Adipose tissue (tissue), 3 donors: ENCODE data around the gene TNIK. TPM values are rescaled to one million over a fixed set of nuclear protein-coding genes. Genes with fewer than 3 reads are reported as not detected.

ENCODE experiments used
- H3K27ac ChIP-seq: one replicate; pipeline ENCODE4 v1.5.1; 2013; ENCODE audit warnings: low read depth, low read length
- WGBS, 3 donors: extraction: QIAGEN DNeasy Blood & Tissue Kit; methylation state at CpG; one replicate each; pipeline ENCODE4 v1.1.7; 2013; 5-methylcytosine and 5-hydroxymethylcytosine counted together
- polyA plus RNA-seq, 3 donors: library from polyadenylated mRNA; stranded (reverse); fragments of 200-250 nt; gene quantifications; one replicate each; pipeline ENCODE4 v1.2.3, GENCODE V29; 2013
- donor health status: healthy with polysubstance abuse.
- donor health status: Bipolar disorder and iron deficiency.
- donor health status: healthy.

TNIK gene
- polyA plus RNA-seq, 3 donors: 0.91 to 6.6 (median 1.5) TPM

DNA sequence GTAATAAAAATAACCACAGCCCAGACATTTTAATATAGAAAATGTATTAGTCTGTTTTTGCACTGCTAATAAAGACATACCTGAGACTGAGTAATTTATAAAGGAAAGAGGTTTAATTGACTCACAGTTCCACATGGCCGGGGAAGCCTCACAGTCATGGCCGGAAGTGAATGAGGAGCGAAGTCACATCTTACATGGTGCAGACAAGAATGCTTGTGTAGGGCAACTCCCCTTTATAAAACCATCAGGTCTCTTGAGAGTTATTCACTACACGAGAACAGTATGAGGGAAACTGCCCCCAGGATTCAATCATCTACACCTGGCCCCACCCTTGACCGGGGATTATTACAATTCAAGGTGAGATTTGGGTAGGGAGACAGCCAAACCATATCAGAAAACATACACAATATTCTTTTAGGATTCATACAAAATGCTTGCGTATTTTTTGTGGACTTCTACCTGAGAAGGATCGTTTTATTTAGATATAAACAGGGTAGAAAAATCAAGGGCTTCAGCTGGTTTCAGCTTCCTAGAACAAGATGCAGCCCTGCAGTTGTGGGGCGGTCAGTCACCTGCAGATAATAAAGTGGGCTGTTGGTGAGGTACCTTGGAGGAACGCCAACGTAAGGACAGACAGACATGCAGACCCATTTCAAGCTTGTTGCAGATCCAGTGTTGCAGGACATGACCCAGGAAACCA is 101.9 kb downstream of the TNIK start:
- 66 to 83% (median 78%) methylated on average over 10 of the region's 10 CpGs for WGBS, 3 donors
- H3K27ac ChIP-seq: no peak overlapping the region

DNA sequence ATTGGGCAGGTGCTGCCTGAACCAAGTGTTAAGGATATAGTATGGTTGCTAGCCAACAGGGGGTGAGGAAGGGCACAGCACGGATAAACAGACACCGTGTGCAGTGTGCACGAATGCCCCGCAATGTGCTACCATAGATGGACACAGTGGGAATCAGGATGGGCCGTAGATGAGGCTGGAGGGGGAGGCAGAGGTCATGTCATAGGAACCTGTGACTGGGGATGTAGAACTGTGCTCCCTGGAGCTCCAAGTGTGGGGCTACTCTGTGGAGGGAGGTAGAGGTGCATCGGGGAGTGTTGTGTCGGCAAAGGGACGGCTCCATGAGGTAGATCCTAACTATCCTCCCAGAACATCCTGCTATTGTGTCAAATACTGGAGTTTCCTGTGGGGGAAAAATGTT is 102.5 kb downstream of the TNIK start:
- H3K27ac ChIP-seq: no peak overlapping the region
- WGBS, 3 donors: 87 to 93% (median 87%) methylated on average over 8 of the region's 8 CpGs

DNA sequence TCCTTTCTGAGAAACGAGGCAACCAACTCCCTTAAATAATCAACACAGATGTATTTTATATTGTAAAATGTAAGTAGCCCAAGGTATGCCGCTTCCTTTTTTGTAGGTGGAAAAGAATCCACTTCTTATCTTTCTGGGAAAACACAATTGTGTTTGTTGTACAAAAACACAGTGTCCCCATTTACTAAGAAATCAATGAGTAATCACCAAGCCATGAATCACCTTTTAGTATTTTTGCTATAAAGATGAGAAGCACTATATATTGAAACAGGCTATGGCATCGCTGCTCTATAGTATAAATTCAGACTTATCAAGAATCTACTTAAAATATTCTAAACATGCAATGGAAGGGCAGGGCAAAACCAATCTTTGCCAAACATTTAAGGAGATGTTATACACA is 104.0 kb downstream of the TNIK start:
- H3K27ac ChIP-seq: no peak overlapping the region
- 52 to 91% (median 90%) methylated on average over 3 of the region's 3 CpGs for WGBS, 3 donors

DNA sequence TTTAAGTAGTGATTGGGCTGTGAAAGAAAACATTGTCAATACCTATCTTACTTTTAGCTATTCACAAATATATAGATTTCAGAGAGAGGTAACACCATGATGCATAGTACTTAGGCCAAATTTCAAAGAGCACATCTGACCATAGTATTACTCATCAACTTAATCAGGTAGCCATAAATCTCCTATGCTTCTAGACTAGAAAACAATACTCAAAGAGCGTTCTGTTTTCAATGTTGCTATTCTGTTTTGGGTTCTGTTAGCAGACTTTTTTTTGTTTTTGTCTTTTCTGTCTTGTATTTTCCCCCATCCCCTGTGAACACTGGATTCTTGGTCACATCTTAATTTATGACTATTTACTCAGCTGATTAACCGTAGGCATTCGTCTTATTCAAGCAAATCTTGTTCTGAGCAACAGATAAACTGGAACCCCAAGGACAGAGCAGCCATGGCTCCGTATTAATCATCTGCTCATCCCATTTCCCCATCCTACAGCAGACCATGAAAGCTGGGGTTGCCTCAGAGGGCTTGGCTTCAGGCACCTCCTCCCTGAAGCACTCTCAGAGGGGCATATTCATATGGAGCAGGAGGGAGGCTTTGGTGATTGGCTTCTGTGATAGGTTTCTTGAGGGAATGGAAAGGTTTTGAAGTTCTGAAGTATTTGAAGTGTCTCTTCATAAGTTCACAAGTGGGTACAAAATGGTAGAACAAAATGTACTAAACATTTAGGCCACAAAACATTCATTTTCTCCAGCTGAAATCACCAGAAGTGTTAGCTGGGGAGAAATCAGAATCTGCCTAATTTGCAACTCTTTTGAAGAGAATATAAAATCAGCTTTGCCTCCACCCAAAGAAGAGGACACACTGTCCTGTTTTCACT is 105.3 kb downstream of the TNIK start:
- no peak overlapping the region for H3K27ac ChIP-seq

DNA sequence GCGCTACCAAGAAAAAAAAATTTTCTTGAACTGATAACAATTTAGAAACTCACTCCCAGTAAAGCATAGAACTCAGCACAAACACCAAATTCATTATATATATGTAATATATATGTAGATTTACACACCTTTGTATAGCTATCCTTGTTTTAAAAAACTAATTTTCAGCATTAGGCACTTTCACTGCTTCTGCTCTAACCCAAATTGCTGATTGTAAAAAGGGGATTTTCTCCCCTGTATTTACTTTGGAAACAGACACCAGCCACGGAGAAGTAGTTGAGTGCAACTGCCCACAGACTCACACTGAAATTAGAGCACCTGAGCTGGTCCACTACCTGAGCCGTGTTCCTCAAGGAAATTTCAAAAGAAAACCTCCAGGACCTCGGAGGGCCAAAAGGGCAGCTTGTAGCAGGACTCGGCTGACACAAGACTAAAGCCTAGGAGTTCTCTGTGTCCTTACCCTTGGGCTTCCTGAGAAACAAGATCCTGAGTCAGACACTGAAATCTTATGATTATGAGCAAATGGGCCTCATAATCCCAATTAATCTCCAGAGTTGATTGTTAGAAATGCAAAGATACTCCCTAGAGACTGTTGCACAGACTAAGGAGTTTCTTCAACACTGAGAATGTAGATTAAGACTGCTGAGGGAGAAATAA is 106.0 kb downstream of the TNIK start:
- WGBS, 3 donors: 89 to 90% (median 90%) methylated on average over 5 of the region's 5 CpGs
- H3K27ac ChIP-seq: no peak overlapping the region

More for the DNA sequence above, 105.3 kb downstream of the TNIK start:
- 58 to 96% (median 95%) methylated on average over 4 of the region's 4 CpGs for WGBS, 3 donors

DNA sequence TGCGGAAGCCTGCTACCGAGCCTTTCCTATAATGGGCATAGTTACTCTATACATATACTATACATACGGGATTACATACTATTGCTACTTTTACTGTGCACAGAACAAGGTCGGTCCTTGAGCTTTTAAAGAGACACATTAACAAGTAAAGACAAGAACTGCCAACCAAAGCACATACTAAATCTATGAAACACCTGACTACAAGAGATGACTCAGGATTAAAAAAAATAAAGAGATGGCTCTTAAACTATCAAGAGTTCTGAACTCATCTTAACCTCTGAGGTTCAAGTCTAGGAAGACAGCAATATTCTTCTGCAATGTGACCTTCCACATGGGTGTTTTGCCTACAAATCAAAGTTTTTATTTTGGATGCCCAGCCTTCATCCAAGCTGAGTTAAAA is 106.8 kb downstream of the TNIK start:
- WGBS, 3 donors: 86 to 94% (median 88%) methylated on average over 4 of the region's 4 CpGs
- no peak overlapping the region for H3K27ac ChIP-seq

DNA sequence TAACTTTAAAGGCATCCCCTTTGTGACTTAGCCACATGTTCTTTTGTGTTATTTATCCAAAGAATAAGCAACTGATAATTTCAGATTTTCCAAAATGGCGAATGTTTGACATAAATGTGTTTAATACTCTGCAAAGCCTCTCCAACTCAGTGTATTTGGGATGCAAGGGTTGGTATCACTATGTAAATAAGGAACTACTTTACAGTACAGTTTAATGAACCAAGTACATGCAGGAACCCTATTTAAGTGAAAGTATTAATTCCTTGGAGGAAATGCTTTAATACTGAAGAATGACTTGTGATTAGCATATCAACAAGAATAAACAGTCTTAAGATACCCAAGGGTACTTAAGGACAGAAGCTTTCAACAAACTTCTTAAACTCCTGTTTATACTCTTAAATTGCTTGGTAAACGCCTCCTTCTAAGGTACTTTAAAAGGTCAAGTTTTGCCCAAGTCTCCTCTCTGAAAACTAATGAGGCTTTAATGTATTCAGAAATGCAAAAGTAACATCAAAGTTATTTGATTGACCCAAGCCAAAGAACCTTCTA is 107.7 kb downstream of the TNIK start:
- H3K27ac ChIP-seq: no peak overlapping the region
- 38 to 91% (median 90%) methylated on average over 2 of the region's 2 CpGs for WGBS, 3 donors

DNA sequence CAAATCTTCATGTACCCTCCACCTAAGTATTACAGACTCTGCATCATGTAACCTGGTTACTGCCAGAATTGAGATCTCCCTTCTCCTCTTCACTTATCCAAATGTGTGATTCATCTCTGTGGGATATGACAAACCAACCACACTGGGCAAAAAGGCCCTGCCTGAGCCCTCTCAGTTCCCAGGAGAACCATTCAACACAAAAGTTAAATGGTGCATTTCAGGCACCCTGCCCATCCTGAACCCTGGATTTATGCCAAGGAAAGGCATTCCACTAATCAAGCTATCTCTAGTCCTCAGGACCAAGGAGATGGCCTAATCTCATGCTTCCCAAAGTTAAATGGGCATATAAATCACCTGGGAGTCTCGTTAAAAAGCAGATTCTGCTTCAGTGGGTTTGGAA is 108.5 kb downstream of the TNIK start:
- 69 to 72% (median 69%) methylated on average over 1 of the region's 1 CpG for WGBS, 3 donors
- no peak overlapping the region for H3K27ac ChIP-seq

DNA sequence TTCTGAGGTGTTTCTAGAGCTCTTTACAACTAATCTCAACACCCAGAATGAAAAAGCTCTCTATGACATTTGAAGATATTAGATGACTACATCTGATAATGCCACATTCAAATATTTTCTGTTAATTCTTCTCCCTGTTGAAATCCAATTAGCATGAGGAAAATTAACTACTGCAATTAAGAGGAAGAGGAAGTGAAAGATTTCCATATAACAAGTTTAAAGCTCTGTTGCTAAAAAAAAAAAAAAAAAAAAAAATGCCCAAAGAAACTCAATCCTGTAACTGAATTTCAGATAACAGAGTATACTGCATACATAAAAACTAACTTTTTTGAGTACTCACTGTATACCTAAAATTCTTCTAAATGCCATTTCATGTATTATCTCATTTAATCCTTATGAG is 109.8 kb downstream of the TNIK start:
- no peak overlapping the region for H3K27ac ChIP-seq

DNA sequence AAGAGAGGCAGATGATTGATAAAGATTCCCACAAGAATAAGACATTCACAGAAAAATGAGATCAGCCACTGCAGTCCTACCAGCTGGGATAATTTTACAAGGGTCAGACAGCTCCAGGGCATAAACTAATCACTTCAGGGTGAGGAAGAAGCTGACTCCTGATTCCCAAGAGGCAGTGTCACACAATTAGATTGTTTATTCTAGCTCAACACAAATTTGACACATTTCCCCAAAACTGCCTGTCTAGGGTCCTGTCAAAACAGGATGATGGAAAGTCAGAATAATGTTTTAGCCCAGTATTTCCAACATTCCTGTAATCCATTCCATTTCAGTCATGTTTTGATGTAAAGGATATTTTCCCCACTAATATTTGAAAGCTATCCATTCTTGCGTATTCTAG is 110.8 kb downstream of the TNIK start:
- no peak overlapping the region for H3K27ac ChIP-seq
- 99 to 100% (median 100%) methylated on average over 1 of the region's 1 CpG for WGBS, 3 donors

DNA sequence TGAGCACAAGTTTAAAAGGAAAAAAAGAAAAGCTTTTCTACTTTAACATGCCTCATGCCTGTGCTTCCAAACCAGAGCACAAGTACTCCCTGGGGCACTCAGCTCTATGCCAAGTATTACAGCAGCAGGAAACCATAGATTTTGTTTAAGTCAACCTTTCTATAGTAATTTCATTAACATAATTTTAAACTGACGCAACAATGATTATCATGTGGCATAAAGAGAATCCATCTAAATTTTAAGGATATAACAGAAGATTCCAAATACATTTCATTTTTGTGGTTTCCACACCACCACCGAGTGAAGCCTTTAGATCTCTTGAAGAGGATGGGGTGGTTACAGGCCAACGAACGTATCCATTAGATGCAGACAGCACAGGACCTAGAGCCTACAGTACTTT is 112.1 kb downstream of the TNIK start:
- no peak overlapping the region for H3K27ac ChIP-seq
- WGBS, 3 donors: 65 to 85% (median 70%) methylated on average over 4 of the region's 4 CpGs

DNA sequence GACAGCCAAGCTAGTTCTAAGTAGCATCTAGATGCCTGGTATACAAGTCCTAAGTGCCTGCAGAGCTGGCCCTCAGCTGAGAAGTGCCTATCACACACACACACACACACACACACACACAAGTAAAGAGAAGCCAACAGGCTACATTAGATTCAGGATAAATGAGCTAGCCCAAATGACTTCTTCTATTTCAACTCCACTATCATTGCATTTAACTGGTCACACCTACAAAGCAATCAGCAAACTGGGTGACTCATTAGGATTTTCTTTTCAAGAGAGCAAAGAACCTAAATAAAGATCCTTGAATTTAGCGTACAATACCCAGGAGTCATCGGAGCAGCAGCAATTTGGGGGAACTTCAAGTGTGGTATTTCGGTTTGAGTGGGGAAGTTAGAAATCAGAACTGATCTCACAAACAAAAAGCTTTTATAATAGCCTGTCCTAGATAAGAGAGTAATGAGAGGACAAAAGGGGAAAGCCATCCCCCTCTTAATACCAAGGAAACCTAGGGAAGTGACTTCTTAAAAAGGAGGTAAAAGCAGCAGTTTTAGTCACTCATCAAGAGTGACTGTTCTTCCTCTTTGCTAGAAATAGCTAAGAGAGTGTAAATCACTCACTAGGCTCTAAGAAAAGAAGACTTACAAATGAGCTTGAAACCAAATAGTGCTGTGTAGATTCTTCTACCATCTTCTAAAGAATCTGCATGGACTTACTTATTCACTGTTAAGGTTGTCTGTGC is 112.7 kb downstream of the TNIK start:
- 34 to 81% (median 43%) methylated on average over 3 of the region's 3 CpGs for WGBS, 3 donors
- H3K27ac ChIP-seq: no peak overlapping the region

DNA sequence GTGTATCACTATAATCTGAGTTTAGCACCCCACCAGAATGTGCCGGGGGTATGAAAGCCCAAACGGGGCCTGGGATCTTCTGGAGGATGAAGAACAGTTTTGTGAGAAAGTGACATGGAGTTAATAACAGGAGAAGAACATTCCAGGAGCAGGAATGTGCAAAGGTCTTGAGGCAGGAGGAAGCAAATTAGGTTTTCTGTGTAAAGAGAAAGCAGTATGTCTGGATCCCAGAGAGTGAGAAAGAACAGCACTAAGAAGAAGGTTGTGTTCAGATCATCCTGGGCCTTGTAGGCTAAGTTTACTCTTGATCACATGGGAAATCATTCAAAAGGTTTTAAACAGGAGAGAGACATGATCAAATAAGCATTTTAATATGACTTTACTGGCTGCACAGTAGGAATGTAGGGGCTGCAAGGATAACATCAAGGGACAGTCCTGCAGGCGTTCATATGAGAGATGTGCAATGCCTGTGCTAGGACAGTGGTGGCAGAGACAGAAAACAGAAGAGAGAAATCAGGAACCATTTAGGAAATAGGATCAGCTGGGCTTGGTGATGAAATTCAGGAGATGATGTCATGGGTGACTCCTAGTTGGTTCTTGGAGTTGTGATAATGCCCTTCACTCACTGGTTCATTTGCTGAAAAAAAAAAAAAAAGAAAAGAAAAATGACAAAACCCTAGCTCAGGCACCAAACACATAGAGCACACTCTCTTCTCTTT is 113.5 kb downstream of the TNIK start:
- WGBS, 3 donors: 78 to 97% (median 80%) methylated on average over 3 of the region's 3 CpGs
- no peak overlapping the region for H3K27ac ChIP-seq

DNA sequence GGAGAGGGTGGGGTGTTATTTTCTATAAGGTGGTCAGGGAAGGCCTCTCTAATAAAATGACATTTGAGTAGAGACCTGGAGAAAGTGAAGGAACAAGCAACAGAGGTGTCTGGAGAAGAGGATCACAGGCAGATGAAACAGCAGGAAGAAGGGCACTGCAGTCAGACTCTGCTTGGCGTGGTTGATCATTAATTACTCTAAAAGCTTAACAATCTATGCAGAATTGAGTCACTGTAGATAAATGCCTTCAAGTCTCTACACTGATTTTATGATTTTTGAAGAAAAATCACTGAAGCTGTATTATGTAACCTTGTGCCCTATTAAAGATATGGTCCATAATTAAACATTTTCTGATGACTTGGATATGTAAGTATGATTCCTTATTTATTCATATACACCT is 114.2 kb downstream of the TNIK start:
- H3K27ac ChIP-seq: no peak overlapping the region
- WGBS, 3 donors: 59 to 86% (median 86%) methylated on average over 1 of the region's 1 CpG

DNA sequence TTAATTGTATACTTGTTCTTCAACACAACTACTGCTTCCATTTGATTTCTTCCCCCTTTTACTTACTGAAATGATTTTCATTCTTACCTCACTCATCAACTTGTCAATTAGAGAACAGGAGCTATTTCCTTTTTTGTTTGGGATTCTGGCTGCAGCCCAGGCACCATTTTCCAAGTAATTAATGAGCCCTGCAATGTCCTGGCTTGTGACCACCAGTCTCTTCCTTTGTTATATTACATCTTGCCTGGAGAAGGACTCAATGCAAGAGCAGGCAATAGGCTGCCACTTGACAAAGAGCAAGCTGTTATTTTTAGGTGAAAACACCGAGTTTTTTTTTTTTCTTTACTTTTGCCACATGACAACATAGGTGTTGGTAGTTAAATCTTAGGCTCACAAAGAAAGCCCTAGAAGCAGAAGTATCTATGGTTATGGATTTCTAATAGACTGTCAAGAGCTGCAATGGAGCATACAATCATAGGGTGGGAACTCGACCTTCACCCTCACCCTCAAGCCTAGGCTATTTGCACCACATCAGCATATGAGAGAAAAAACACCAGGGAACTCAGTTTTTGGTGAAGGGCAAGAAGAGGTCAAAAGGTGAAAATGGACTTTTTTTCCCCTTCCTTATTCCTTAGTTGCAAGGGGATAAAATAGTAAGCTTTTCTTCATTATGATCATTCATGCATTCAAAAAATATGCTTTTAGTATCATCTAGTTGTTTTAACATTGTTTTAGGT is 114.9 kb downstream of the TNIK start:
- no peak overlapping the region for H3K27ac ChIP-seq
- WGBS, 3 donors: 71 to 74% (median 71%) methylated on average over 2 of the region's 2 CpGs

DNA sequence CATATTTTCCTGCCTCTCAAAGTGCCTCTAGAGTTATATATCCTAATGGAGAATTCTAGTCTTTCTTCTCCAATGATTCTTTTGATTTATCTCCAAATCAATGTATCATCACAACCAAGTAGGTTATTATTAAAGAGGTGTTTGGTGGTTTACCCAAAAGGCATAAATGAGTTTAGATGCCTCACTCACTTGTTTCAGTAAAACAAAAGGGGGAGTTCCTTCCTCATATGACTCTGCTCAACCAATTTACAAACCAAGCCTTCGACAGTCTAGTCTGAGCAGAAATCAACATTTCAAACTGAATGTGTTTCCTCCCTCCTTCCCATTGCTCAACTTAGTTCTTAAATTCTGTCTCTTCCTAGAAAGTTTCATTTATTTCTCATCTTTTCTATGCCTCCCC is 116.5 kb downstream of the TNIK start:
- 57 to 90% (median 61%) methylated on average over 1 of the region's 1 CpG for WGBS, 3 donors
- H3K27ac ChIP-seq: no peak overlapping the region

DNA sequence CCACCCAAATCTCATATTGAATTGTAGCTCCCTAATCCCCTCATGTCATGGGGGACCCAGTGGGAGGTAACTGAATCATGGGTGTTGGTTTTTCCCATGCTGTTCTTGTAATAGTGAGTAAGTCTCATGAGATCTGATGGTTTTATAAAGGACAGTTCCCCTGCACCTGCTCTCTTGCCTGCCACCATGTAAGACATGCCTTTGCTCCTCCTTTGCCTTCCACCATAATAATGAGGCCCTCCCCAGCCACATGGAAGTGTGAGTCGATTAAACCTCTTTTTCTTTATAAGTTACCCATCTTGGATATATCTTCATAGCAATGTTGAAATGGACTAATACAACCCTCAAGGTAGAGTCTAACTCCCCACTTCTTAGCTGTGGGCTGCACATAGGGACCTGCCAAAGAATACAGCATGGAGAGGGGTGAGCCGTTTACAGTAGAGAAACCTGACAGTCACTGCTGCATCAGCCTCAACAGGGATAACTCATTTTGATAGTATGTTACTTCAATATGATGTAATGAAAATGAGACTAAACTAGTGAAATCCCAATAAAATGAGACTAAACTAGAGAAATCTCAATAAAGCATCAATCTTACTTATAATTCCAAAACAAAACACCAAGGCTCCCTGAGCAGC is 117.3 kb downstream of the TNIK start:
- 88 to 96% (median 92%) methylated on average over 2 of the region's 2 CpGs for WGBS, 3 donors
- no peak overlapping the region for H3K27ac ChIP-seq
